H54 (cell line): ENCODE results near the gene LAMP1.
"Not testable (repeated sequence)": the region's sequence is repeated elsewhere in the genome, so short reads cannot be mapped to it uniquely, and the experiment has no call there.

ENCODE experiments used
- DNase-seq: peaks from one replicate; pipeline ENCODE4 v3.0.0; 2011; ENCODE audit warnings: low spot score, mixed read lengths; ENCODE audit not compliant: insufficient read length
- FAIRE-seq: peaks from 3 replicates; lab custom pipeline; 2011; peaks lifted over from hg19 to GRCh38; lab: Jason Lieb, UNC
- POLR2A ChIP-seq: IDR thresholded peaks from 2 replicates; pipeline ENCODE4 v1.6.1; 2011; ENCODE audit warnings: low read depth, mild to moderate bottlenecking, low read length

The LAMP1 gene, protein sequence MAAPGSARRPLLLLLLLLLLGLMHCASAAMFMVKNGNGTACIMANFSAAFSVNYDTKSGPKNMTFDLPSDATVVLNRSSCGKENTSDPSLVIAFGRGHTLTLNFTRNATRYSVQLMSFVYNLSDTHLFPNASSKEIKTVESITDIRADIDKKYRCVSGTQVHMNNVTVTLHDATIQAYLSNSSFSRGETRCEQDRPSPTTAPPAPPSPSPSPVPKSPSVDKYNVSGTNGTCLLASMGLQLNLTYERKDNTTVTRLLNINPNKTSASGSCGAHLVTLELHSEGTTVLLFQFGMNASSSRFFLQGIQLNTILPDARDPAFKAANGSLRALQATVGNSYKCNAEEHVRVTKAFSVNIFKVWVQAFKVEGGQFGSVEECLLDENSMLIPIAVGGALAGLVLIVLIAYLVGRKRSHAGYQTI

DNA sequence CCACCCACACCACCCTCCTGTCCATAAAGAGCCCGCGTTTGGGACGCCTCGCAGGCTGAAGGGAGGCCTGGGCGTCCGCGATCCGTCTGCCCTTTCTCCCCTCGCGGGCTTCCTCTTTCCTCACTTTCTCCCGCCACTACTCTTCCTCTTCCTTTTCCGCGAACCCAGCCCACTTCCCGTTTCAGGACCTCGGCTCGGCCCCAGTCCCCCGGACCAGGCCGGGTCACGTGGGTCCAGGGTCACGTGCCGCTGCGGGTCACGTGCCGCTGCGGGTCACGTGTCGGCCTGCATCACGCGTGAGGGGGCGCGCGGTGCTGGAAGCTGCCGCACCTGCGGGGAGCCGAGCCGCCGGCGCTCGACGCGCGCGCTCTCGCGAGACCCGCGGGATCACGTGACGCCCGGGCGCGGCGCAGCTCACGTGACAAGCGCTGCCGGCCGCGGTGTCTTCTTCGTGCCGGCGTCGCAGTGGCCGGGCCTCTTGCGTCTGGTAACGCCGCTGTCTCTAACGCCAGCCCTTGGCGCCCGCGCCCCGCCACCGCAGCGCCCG is at the start of gene LAMP1:
Gene LAMP1, plus strand, starts transcription at position 417 of the 547 bp plus-strand sequence. CDS start 196 bp downstream, outside the sequence.
- DNase-seq = peak; percentile 99
- peak; percentile 36 for FAIRE-seq

DNA sequence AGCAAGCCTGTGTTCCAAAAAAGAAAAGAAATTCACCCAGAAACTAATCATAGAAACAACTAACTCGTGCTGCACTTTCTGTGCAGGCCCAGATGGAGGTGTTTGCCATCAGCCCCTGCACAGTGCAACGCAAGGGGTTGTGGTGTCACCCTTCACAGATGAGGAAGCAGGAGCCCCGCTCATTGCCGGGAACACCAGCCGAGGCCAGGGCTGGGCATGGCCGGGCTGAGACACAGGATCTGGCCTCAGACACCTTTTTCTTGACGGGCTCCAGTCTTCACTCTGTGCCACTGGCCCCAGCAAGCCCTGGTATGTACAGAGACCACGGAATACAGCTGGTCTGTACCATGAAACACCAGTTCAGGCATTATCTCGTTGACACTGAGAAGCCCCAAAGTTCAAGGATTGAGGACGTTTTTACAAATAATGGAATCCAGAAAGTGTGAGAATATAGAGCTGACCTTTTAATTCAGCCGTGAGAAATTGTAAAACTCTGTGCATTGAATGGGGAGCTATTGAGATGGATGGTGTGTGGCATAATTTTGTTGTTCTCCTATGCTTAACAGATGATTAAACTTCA is 44.4 kb upstream of the LAMP1 start:
- FAIRE-seq (no peak), DNase-seq (no peak)
- TF ChIP-seq POLR2A = no peak

More for the DNA sequence above, at the start of gene LAMP1:
- peak; percentile 53; the same call in 1 of the 2 replicates for TF ChIP-seq POLR2A

DNA sequence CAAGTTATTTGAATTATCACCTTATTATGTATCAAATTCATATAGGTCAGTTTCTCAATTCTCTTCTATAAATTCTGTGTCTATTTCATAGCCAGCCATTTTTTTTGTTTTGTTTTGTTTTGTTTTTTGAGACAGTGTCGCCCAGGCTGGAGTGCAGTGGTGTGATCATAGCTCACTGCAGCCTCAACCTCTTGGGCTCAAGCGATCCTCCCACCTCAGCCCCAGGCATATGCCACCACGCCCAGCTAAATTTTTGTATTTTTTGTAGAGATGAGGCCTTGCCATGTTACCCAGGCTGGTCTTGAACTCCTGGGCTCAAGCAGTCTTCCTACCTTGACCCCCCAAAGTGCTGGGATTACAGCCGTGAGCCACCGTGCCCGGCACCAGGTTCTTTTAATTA is 39.1 kb upstream of the LAMP1 start:
- FAIRE-seq, DNase-seq: not testable (repeated sequence)

DNA sequence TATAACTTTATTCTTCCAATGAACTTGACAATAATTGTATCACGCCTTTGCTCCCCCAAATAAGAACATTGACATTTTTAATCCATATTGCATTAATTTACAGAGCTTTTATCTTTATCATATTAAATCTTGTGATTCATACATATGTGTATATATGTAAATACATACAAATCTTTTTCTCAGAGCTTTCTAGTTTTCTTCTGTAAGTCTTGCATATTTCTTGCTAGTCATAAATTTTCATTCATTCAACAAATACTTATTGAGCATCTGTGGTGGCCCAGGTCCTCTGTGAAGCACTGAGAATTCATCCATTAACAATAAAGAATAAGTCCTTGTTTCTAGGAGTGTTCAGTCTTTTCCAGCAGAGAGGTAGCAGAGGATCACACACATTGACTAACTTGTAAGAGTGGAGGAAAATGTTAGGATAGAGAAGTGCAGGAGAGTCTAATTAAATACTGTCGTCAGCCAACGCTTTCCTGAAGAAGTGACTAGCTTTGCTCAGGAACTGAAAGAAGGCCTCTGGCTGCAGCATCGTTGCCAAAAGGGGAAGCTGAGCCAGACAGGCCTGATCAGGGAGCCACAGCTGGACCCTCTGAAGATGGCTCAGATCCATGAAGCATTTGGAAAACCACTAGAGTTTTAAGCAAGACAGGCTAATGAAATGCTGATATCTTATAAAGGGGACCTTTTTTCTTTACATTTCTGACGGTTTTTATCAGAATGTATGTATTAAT is 38.6 kb upstream of the LAMP1 start:
- TF ChIP-seq POLR2A = no peak
- FAIRE-seq = peak; percentile 48
- DNase-seq = no peak

DNA sequence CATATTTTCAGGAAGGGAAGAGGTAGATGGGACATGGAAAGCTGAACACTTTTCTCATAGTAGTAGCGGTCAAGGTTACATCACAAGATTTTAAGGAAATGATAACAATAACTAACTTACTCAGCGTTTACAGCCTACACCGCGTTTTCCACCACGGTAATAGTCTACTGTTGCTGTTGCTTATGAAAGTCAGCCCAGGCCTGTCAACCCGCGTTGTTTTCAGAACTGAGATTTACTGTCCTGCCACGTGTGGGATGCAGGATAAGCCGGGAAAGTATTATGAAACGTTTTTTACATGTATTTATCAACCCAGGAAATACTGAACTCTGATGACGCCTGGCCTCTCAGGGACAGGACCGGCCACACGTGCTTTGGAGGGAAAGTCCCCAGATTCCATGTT is 36.0 kb upstream of the LAMP1 start:
- no peak for TF ChIP-seq POLR2A
- no peak for FAIRE-seq
- DNase-seq = no peak

DNA sequence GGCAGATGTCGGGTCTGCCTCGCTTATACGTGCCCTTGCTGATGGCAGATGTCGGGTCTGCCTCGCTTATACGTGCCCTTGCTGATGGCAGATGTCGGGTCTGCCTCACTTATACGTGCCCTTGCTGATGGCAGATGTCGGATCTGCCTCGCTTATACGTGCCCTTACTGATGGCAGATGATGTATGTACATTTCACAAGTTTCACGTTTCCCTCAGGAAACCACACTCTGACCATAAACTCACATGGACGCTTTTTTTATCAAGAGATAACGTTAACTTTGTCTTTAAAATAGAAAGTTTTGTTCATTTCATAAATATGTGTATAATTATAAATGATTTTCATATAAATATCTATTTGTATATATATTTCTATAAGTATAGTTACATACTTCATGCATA is 34.0 kb upstream of the LAMP1 start:
- not testable (repeated sequence) for FAIRE-seq, DNase-seq

DNA sequence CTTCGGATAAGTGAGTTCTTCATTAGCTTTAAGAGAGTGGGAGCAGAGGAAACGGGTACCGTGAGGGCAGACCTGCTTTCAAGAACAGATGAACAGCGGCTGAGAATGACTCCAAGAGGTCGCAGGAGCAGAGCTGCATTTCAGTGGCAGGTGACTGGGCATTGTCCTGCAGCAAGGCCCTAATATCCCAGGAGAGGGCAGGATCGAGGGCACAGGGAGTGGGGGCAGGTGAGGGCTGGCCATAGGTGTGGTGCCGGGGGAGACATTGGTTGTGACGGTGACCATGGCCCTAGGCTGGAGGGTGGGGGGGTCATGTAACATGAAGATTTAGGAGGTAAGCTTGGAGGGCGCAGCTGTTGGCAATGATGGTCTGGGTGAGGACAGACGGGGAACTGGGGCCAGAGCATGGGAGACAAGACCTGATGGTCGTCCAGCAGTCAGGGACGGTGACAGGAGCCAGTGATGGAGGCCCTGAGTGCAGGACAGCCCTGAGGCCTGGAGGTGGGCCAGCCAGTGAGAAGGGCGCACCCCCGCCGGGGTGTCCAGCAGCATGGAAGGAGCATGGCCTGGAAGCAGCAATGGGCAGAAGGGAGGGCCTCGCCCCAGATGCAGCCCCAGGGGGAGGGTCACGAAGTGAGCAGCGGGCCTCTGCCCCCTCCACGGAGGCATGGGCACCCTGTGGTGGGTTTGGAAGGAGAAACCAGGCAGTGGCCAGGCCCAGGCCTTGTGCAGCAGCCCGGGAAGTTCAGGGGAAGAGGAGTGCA is 29.2 kb upstream of the LAMP1 start:
- FAIRE-seq (no peak), DNase-seq (no peak)
- TF ChIP-seq POLR2A = no peak

DNA sequence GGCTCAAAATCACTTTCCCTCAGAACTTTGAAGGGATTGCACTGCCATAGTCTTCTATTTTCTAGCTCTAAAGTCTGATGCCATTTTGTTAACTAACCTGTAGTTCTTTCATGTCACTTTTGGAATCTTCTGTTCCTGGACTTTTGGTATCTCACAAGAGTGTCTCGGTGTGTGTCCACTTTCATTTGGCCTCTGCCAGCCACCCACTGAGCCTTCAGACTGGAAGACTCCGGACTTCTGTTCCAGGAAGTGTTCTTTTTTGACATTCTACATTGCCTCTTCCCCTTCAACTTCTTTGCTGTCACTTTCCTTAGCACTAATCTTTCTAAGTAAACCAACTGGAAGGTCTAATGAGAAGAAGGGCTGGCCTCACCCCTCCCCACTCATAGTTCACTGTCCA is 25.0 kb upstream of the LAMP1 start:
- TF ChIP-seq POLR2A = no peak
- no peak for FAIRE-seq
- DNase-seq = no peak

DNA sequence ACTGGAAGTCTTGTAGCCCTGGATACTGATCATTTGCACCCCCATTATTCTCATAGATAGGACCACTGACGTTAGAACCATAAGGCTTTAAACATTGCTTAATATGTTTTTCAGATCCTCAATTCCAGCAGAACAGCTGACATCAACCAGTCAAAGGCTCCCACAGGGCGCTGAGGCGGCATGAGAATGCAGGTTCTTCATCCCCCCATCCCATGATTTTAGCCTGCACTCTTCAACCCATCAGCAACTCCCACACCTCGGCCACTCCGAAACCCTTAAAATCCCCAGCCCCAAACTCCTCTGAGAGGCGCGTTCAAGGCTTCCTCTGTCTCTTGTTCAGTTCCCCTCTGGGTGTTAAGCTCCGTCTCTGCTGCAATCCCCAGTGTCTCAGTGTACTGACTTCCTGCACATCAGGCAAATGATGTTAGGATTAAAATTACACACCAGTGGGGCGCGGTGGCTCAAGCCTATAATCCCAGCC is 24.3 kb upstream of the LAMP1 start:
- DNase-seq = no peak
- no peak for TF ChIP-seq POLR2A
- no peak for FAIRE-seq

DNA sequence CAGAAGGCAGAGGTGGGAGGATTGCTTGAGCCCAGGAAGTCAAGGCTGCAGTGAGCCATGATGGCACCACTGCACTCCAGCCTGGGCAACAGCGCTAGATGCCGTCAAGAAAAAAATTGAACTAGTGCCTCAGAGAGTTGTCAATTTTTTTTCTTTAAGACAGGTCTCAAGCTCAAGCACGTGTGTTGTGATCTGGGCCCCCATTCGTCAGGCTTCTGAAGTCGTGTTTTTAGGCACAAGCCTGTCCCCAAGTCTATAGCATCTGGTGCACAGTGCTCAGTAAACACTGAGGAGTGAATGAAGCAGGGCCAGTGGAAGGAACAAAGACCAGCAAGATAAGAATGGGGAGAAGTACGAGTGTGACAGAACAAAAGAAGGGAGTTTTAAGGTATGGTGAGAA is 23.7 kb upstream of the LAMP1 start:
- no peak for TF ChIP-seq POLR2A
- no peak for FAIRE-seq
- no peak for DNase-seq

DNA sequence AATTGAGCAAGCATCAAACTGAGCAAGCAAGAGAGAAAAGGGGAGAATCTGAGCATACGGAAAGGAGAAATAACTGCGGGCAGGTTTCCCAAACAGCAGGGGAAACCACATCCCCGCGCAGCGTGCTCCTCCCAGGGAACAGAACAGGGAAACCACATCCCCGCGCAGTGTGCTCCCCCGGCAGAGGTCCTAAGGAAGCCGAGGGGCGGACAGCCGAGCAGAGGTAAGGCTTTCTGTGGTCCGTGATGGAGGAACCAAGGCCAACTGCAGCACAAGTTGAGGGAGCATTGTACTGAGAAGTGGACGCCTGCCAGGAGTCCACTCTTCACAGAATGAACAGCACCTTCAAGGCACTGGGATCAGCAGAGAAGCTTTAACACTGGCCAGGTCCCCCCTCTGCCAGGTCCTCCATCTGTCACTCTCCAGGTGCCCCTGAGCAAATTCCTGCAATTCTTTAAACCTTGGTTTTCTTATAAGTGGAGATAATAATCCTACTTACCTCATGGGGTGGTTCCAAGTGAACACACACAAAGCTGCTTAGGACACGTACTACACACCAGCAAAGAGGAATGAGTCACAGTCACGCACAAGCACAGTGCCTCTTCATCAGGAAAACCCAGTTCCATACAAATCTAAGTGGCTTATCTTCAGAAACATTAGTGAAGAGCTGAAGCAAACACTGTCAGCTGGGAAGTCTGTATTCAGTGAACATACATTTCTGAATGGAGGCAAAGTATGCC is 23.0 kb upstream of the LAMP1 start:
- peak; percentile 53 for DNase-seq
- TF ChIP-seq POLR2A = no peak
- peak; percentile 80 for FAIRE-seq

DNA sequence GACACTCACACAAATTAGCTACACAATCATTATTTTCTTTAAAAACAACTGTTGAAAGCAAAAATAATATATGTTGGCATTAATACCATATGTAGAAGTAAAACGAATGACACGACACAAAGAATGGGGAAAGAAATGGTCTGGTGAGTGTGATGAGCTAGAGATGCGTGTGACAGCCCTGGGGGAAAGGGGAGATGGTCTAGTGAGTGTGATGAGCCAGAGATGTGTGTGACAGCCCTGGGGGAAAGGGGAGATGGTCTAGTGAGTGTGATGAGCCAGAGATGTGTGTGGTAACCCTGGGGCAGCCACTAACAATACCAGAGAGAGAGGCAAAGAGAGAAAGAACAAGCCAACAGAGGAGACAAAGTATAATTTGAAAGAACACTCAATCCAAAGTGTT is 22.3 kb upstream of the LAMP1 start:
- no peak for FAIRE-seq
- TF ChIP-seq POLR2A = no peak
- DNase-seq = no peak
